Caco-2 (cell line): ENCODE results near the gene TPH2. TPM values are rescaled to one million over a fixed set of nuclear protein-coding genes. Genes with fewer than 3 reads are reported as not detected.
A peak's percentile ranks its signal among the peaks of the same experiment; 100 is the strongest.

Source experiments
- BruUV-seq: library from RNA; stranded (reverse); fragments of 400-500 nt; replicated peaks from 2 replicates; lab custom pipeline; 2021; lab: Mats Ljungman, UMichigan
- CTCF ChIA-PET: fragments of 300-600 bp; sonication (Branson Sonifier 250); formaldehyde crosslinking; loops from one replicate; lab custom pipeline; 2022; ENCODE audit warnings: antibody characterized with exemption; lab: Charles Lee
- POLR2A ChIA-PET: fragments of 300-600 bp; sonication (Branson Sonifier 250); formaldehyde crosslinking; loops from one replicate; lab custom pipeline; 2022; ENCODE audit warnings: antibody characterized with exemption; lab: Charles Lee
- DNase-seq, 2 experiments: peaks; one replicate each; pipeline versions ENCODE4 v3.0.0 to v3.0.0-alpha.2; 2020 to 2022
- H3K27me3 ChIP-seq: replicated peaks from 2 replicates; pipeline ENCODE4 v1.6.0; 2011; ENCODE audit warnings: low read length; ENCODE audit not compliant: control insufficient read depth, insufficient read depth
- H3K36me3 ChIP-seq: 2 replicates; pipeline ENCODE4 v1.5.1; 2011; ENCODE audit warnings: low read length; ENCODE audit not compliant: control insufficient read depth, insufficient read depth
- H3K4me1 ChIP-seq: fragments of 250-450 bp; sonication (Bioruptor Pico); 2 replicates; pipeline ENCODE4 v1.5.1; 2020; ENCODE audit warnings: mild to moderate bottlenecking
- H3K4me3 ChIP-seq: 2 replicates; pipeline ENCODE4 v1.5.1; 2011; ENCODE audit warnings: low read depth, mild to moderate bottlenecking, control low read depth, low read length
- H3K9me3 ChIP-seq: fragments of 250-450 bp; sonication (Bioruptor Pico); 2 replicates; pipeline ENCODE4 v1.5.1; 2020; ENCODE audit warnings: mild to moderate bottlenecking, moderate library complexity
- H3K27ac Mint-ChIP-seq: one replicate; pipeline ENCODE4 v1.8.0; 2022; ENCODE audit warnings: mixed read lengths; ENCODE audit not compliant: unreplicated experiment
- H3K27me3 Mint-ChIP-seq: one replicate; pipeline ENCODE4 v1.8.0; 2022; ENCODE audit warnings: mixed read lengths; ENCODE audit not compliant: insufficient read depth, unreplicated experiment
- H3K36me3 Mint-ChIP-seq: one replicate; pipeline ENCODE4 v1.8.0; 2022; ENCODE audit warnings: mild to moderate bottlenecking, mixed read lengths; ENCODE audit not compliant: insufficient read depth, unreplicated experiment
- H3K4me1 Mint-ChIP-seq: one replicate; pipeline ENCODE4 v1.8.0; 2022; ENCODE audit warnings: low read depth, mixed read lengths; ENCODE audit not compliant: unreplicated experiment
- H3K4me3 Mint-ChIP-seq: one replicate; pipeline ENCODE4 v1.8.0; 2022; ENCODE audit warnings: mild to moderate bottlenecking, moderate library complexity, mixed read lengths; ENCODE audit not compliant: unreplicated experiment
- H3K9me3 Mint-ChIP-seq: one replicate; pipeline ENCODE4 v1.8.0; 2022; ENCODE audit warnings: mixed read lengths; ENCODE audit not compliant: unreplicated experiment
- CTCF ChIP-seq, 2 experiments: fragments of 200-600 bp in 1 of 2; IDR thresholded peaks; 1 replicate in 1 of 2; 2 replicates in 1 of 2; pipeline versions ENCODE4 v1.5.1 to v1.8.0; 2011 to 2022; ENCODE audit warnings: antibody characterized with exemption in 1 of 2, control low read depth in 1 of 2, inconsistent platforms in 1 of 2, low read depth in 1 of 2, low read length in 1 of 2, mild to moderate bottlenecking in 1 of 2, moderate library complexity in 1 of 2; ENCODE audit not compliant: insufficient read depth in 1 of 2, severe bottlenecking in 1 of 2, unreplicated experiment in 1 of 2
- intact Hi-C: fragments of 100-400 bp; cut with micrococcal nuclease; formaldehyde crosslinking; loops from one replicate; pipeline ENCODE4 v1.10.0; 2022; ENCODE audit not compliant: unreplicated experiment
- total RNA-seq: library from RNA; stranded (reverse); gene quantifications from 2 replicates; pipeline ENCODE4 v1.2.3, GENCODE V29; 2022

TPH2 gene
- total RNA-seq, 1 experiment from 2014 or later: not detected

GRCh38 chr12:72053604-72054003 is 115.0 kb downstream of the TPH2 start:
- CTCF ChIA-PET: no interaction called here
- peaks cover 47% of the 10 kb centered on the region for H3K9me3 Mint-ChIP-seq
- H3K4me1 Mint-ChIP-seq: peaks cover 27% of the 10 kb centered on the region
- Histone ChIP-seq H3K27me3 (no peaks in the 10 kb centered on the region), H3K9me3 (peaks cover 21% of the 10 kb centered on the region), H3K36me3 (no peaks in the 10 kb centered on the region), H3K4me1 (peaks cover 20% of the 10 kb centered on the region), H3K4me3 (no peak overlapping the region)
- peaks cover 5% of the 10 kb centered on the region for H3K36me3 Mint-ChIP-seq
- H3K27ac Mint-ChIP-seq: peak overlapping the region; percentile 96
- BruUV-seq: no TSS peak
- TF ChIP-seq CTCF (IDR thresholded peaks at IDR 0.05; ENCODE audit: insufficient read depth in 1 of 2, low read depth in 1 of 2, low read length in 1 of 2, severe bottlenecking in 1 of 2, unreplicated experiment in 1 of 2): no peak
- peak; percentile 54 to 61 for DNase-seq
- peak overlapping the region; percentile 43 for H3K4me3 Mint-ChIP-seq
- POLR2A ChIA-PET: no interaction called here
- intact Hi-C loops: loop anchor here (2.0 to 10.0 kb wide), 2 partner anchors 37 to 99 kb away; no protein-coding TSS in a partner anchor
- H3K27me3 Mint-ChIP-seq: no peaks in the 10 kb centered on the region

- ChIA-PET CTCF (no interaction called here), POLR2A (no interaction called here)
- H3K36me3 Mint-ChIP-seq: peaks cover 5% of the 10 kb centered on the region
- DNase-seq: no peak
- peak overlapping the region; percentile 96 for H3K27ac Mint-ChIP-seq
- H3K27me3 ChIP-seq: no peaks in the 10 kb centered on the region
- no peaks in the 10 kb centered on the region for H3K27me3 Mint-ChIP-seq
- peaks cover 56% of the 10 kb centered on the region for H3K9me3 Mint-ChIP-seq
- H3K36me3 ChIP-seq: no peaks in the 10 kb centered on the region
- H3K4me1 Mint-ChIP-seq: peaks cover 27% of the 10 kb centered on the region
- intact Hi-C loops: loop anchor here (10.0 kb wide), 1 partner anchor 100 kb away; no protein-coding TSS in a partner anchor
- TF ChIP-seq CTCF (IDR thresholded peaks at IDR 0.05; ENCODE audit: insufficient read depth in 1 of 2, low read depth in 1 of 2, low read length in 1 of 2, severe bottlenecking in 1 of 2, unreplicated experiment in 1 of 2): no peak
- H3K9me3 ChIP-seq: peaks cover 21% of the 10 kb centered on the region
- no peak overlapping the region for H3K4me3 Mint-ChIP-seq
- BruUV-seq: no TSS peak
- H3K4me3 ChIP-seq: no peak overlapping the region
- peaks cover 20% of the 10 kb centered on the region for H3K4me1 ChIP-seq
These were observed 115.9 kb downstream of the TPH2 start for GRCh38 chr12:72054511-72054910.

DNA sequence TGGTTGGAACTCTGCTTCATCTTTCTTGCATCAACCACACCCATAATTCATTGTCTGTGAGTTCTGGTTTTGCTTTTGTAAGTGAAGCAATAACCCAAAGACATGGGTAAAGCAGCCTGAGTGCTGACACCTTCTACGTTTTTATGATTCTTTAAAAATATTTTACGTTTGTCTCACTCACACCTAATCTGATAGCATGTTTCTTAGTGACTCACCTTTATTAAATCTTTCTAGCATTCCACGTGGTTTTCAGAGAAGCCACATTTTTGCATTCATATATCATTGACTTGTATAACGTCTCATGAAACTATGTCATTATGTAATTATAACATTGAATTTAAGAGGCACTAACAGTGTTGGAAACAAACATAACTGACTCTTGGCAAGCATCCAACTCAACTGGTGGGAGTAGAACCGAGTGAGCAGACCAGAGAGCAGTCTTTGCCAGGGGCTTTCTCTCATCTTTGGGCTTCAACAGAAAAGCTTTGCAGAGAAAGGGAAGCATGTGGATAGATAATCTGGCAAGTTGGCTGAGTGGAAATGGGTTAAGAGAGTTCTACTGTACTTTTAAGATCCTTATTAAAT is 118.8 kb downstream of the TPH2 start:
- peaks cover 27% of the 10 kb centered on the region for H3K4me1 Mint-ChIP-seq
- Histone ChIP-seq H3K9me3 (peaks cover 20% of the 10 kb centered on the region), H3K27me3 (no peaks in the 10 kb centered on the region), H3K36me3 (no peaks in the 10 kb centered on the region), H3K4me3 (no peak overlapping the region), H3K4me1 (peaks cover 21% of the 10 kb centered on the region)
- BruUV-seq: no TSS peak
- intact Hi-C loops: loop anchor here (10.0 kb wide), 1 partner anchor 103 kb away; no protein-coding TSS in a partner anchor
- H3K4me3 Mint-ChIP-seq: no peak overlapping the region
- POLR2A ChIA-PET: no interaction called here
- H3K36me3 Mint-ChIP-seq: peaks cover 5% of the 10 kb centered on the region
- H3K27ac Mint-ChIP-seq: no peak overlapping the region
- no peak for TF ChIP-seq CTCF (IDR thresholded peaks at IDR 0.05; ENCODE audit: insufficient read depth in 1 of 2, low read depth in 1 of 2, low read length in 1 of 2, severe bottlenecking in 1 of 2, unreplicated experiment in 1 of 2)
- no peaks in the 10 kb centered on the region for H3K27me3 Mint-ChIP-seq
- H3K9me3 Mint-ChIP-seq: peaks cover 48% of the 10 kb centered on the region
- no peak for DNase-seq
- CTCF ChIA-PET: no interaction called here
